ENCODE measurements around the gene C3orf52. TPM values are rescaled to one million over a fixed set of nuclear protein-coding genes. Genes with fewer than 3 reads are reported as not detected.

The C3orf52 gene
- total and polyA plus RNA-seq, 2 donors (not counting 1 experiment from before 2014, with no cell fraction given) = 0.18 to 3.9 TPM

DNA sequence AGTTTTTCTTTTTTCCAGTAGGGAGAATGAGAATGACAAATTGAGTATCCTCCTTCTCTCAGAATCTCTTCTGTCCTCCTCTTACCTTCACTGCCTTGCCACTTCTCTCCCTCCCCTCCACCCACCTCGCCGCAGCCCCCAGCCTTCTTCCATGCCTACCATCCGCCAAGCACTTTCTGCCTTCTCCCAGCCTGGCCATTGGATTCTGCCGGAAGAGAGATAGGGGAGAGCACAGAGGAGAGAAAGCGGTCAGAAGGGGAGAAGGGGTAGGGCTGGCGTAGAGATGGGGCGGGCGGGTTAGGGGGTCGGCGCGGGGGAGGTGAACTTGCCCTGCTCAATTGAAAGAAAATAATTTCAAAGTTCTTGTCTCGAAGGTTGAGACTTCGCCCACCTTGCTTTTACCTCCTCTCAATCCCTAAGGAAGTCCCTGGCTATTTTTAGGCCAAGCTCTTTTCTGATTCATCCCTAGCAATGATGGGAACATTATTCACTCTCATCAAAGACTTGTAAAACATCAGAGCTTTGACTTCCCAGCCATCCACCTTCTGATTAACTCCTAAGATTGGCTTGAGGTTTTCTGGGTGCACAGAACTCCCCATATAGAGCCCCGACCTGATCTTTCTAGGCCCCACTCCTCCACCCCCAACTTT lies 811 bp downstream of the C3orf52 start:
- H3K36me3 ChIP-seq (replicated peaks in 1 of 2; ENCODE audit: control extremely low read depth in 1 of 2, control insufficient read depth in 1 of 2, extremely low read depth in 1 of 2, insufficient read depth in 2 of 2, low read length in 1 of 2) = no peaks in the 10 kb centered on the region
- no peak for TF ChIP-seq EZH2 (IDR thresholded peaks at IDR 0.05; ENCODE audit: borderline replicate concordance, insufficient read depth, low read depth, low read length, poor library complexity, severe bottlenecking)
- TF ChIP-seq, protein P1, sequence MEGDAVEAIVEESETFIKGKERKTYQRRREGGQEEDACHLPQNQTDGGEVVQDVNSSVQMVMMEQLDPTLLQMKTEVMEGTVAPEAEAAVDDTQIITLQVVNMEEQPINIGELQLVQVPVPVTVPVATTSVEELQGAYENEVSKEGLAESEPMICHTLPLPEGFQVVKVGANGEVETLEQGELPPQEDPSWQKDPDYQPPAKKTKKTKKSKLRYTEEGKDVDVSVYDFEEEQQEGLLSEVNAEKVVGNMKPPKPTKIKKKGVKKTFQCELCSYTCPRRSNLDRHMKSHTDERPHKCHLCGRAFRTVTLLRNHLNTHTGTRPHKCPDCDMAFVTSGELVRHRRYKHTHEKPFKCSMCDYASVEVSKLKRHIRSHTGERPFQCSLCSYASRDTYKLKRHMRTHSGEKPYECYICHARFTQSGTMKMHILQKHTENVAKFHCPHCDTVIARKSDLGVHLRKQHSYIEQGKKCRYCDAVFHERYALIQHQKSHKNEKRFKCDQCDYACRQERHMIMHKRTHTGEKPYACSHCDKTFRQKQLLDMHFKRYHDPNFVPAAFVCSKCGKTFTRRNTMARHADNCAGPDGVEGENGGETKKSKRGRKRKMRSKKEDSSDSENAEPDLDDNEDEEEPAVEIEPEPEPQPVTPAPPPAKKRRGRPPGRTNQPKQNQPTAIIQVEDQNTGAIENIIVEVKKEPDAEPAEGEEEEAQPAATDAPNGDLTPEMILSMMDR (IDR thresholded peaks at IDR 0.05) = no peak
- no peaks in the 10 kb centered on the region for H3K9me3 Mint-ChIP-seq (ENCODE audit: insufficient read depth)
- no peaks in the 10 kb centered on the region for H3K79me2 ChIP-seq (ENCODE audit: control insufficient read depth, insufficient read depth, low read length)
- peaks cover 0 to 39% (median 22%) of the 10 kb centered on the region in 4 experiments for H3K27me3 ChIP-seq (replicated peaks in 1 of 4; ENCODE audit: control extremely low read depth in 1 of 4, control insufficient read depth in 3 of 4, insufficient read depth in 4 of 4, low read length in 3 of 4)
- ATAC-seq (ENCODE audit: low read depth) (no peak), DNase-seq (no peak)
- peak overlapping the region; percentile 78 for H3K4me2 ChIP-seq (replicated peaks; ENCODE audit: low read depth, low read length, poor library complexity, severe bottlenecking)
- H2AFZ ChIP-seq (ENCODE audit: insufficient read depth, low read depth, low read length, poor library complexity, severe bottlenecking) = peak overlapping the region; percentile 73
- ChIA-PET CTCF (no interaction called here), POLR2A (no interaction called here)
- H3K27me3 Mint-ChIP-seq = peaks cover 30% of the 10 kb centered on the region
- peaks cover 0 to 9% (median 0%) of the 10 kb centered on the region in 3 donors for H3K9me3 ChIP-seq (ENCODE audit: control extremely low read depth in 1 of 3, control insufficient read depth in 2 of 3, insufficient read depth in 1 of 3, low read length in 2 of 3)
- H3K9ac ChIP-seq (ENCODE audit: low read length) = peak overlapping the region; percentile 60
- peak overlapping the region; percentile 86 for H3K4me3 Mint-ChIP-seq
- H3K27ac Mint-ChIP-seq = peak overlapping the region; percentile 58
- peak overlapping the region in 4 of 5 experiments; percentile 54 to 66 (median 60) for H3K4me3 ChIP-seq (ENCODE audit: control extremely low read depth in 1 of 5, extremely low read depth in 1 of 5, insufficient read depth in 1 of 5, low read depth in 2 of 5, low read length in 4 of 5)
- peaks cover 28% of the 10 kb centered on the region for H3K4me1 Mint-ChIP-seq
- peaks cover 14 to 27% of the 10 kb centered on the region in 2 donors for H3K4me1 ChIP-seq (ENCODE audit: control insufficient read depth in 2 of 2, insufficient read depth in 2 of 2, low read length in 2 of 2)
- intact Hi-C loops (cut with micrococcal nuclease) = no loop called here
- H4K20me1 ChIP-seq (ENCODE audit: control insufficient read depth, insufficient read depth, low read length, poor library complexity, severe bottlenecking) = no peaks in the 10 kb centered on the region
- 94% methylated on average over 2 of the region's 14 CpGs for WGBS (ENCODE audit: insufficient coverage)
- no peak overlapping the region for H3K27ac ChIP-seq (ENCODE audit: low read length in 2 of 2)

DNA sequence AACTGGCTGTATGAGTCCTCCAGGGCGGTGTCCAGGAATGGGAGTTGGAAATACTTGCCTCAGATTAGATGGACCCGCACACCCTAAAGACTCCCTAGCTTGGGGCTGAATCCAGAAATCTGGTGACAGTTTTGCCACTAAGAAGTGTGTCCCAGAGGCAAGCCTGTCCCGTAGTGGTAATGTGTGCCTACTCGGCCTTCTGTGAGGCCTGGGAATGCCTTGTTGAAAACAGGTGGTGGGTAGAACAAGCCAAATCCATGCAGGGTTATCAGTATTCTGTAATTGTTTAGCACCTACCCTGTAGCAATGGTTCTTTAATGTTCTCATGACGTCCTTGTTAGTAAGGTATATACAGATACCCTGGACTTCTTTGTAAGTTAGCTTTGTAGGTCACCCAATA lies 1.6 kb downstream of the C3orf52 start:
- DNase-seq = no peak
- CTCF ChIA-PET = no interaction called here

More for the DNA sequence above, 1.6 kb downstream of the C3orf52 start:
- H3K4me2 ChIP-seq (replicated peaks; ENCODE audit: low read depth, low read length, poor library complexity, severe bottlenecking) = no peak overlapping the region
- no peak overlapping the region for H3K4me3 ChIP-seq (ENCODE audit: control extremely low read depth in 1 of 5, extremely low read depth in 1 of 5, insufficient read depth in 1 of 5, low read depth in 2 of 5, low read length in 4 of 5)
- no peaks in the 10 kb centered on the region for H4K20me1 ChIP-seq (ENCODE audit: control insufficient read depth, insufficient read depth, low read length, poor library complexity, severe bottlenecking)
- no peaks in the 10 kb centered on the region for H3K79me2 ChIP-seq (ENCODE audit: control insufficient read depth, insufficient read depth, low read length)
- peaks cover 0 to 39% (median 22%) of the 10 kb centered on the region in 4 experiments for H3K27me3 ChIP-seq (replicated peaks in 1 of 4; ENCODE audit: control extremely low read depth in 1 of 4, control insufficient read depth in 3 of 4, insufficient read depth in 4 of 4, low read length in 3 of 4)
- H3K27ac ChIP-seq (ENCODE audit: low read length in 2 of 2) = no peak overlapping the region
- H3K27ac Mint-ChIP-seq = no peak overlapping the region
- intact Hi-C loops (cut with micrococcal nuclease) = no loop called here
- peaks cover 35% of the 10 kb centered on the region for H3K4me1 Mint-ChIP-seq
- 96% methylated on average over 5 of the region's 5 CpGs for WGBS (ENCODE audit: insufficient coverage)
- no peaks in the 10 kb centered on the region for H3K9me3 Mint-ChIP-seq (ENCODE audit: insufficient read depth)
- TF ChIP-seq, protein P1 (IDR thresholded peaks at IDR 0.05) = no peak
- TF ChIP-seq EZH2 (IDR thresholded peaks at IDR 0.05; ENCODE audit: borderline replicate concordance, insufficient read depth, low read depth, low read length, poor library complexity, severe bottlenecking) = no peak
- peaks cover 30% of the 10 kb centered on the region for H3K27me3 Mint-ChIP-seq
- H3K36me3 ChIP-seq (replicated peaks in 1 of 2; ENCODE audit: control extremely low read depth in 1 of 2, control insufficient read depth in 1 of 2, extremely low read depth in 1 of 2, insufficient read depth in 2 of 2, low read length in 1 of 2) = no peaks in the 10 kb centered on the region
- H3K4me3 Mint-ChIP-seq = peak overlapping the region; percentile 12
- H2AFZ ChIP-seq (ENCODE audit: insufficient read depth, low read depth, low read length, poor library complexity, severe bottlenecking) = no peak overlapping the region
- POLR2A ChIA-PET = no interaction called here
- H3K9ac ChIP-seq (ENCODE audit: low read length) = no peak overlapping the region
- ATAC-seq (ENCODE audit: low read depth) = no peak
- peaks cover 0 to 9% (median 0%) of the 10 kb centered on the region in 3 donors for H3K9me3 ChIP-seq (ENCODE audit: control extremely low read depth in 1 of 3, control insufficient read depth in 2 of 3, insufficient read depth in 1 of 3, low read length in 2 of 3)
- peaks cover 21 to 34% of the 10 kb centered on the region in 2 donors for H3K4me1 ChIP-seq (ENCODE audit: control insufficient read depth in 2 of 2, insufficient read depth in 2 of 2, low read length in 2 of 2)

All from B cell (primary cell).